Glutamatergic neuron (in vitro differentiated cells): ENCODE data around the gene ABCC8. TPM values are rescaled to one million over a fixed set of nuclear protein-coding genes. Genes with fewer than 3 reads are reported as not detected.

Experiments used
- DNase-seq: peaks from one replicate; pipeline ENCODE4 v3.0.0; 2022
- H3K27ac Mint-ChIP-seq: one replicate; pipeline ENCODE4 v1.8.0; 2020; ENCODE audit warnings: mild to moderate bottlenecking, mixed read lengths, inconsistent platforms; ENCODE audit not compliant: unreplicated experiment
- H3K27me3 Mint-ChIP-seq: one replicate; pipeline ENCODE4 v1.8.0; 2020; ENCODE audit warnings: mild to moderate bottlenecking, moderate library complexity, mixed read lengths, inconsistent platforms; ENCODE audit not compliant: unreplicated experiment
- H3K36me3 Mint-ChIP-seq: one replicate; pipeline ENCODE4 v1.8.0; 2020; ENCODE audit warnings: mild to moderate bottlenecking, mixed read lengths, inconsistent platforms; ENCODE audit not compliant: unreplicated experiment
- H3K4me1 Mint-ChIP-seq: one replicate; pipeline ENCODE4 v1.8.0; 2020; ENCODE audit warnings: mild to moderate bottlenecking, low read depth, mixed read lengths, inconsistent platforms; ENCODE audit not compliant: unreplicated experiment
- H3K4me3 Mint-ChIP-seq: one replicate; pipeline ENCODE4 v1.8.0; 2020; ENCODE audit warnings: mild to moderate bottlenecking, mixed read lengths, inconsistent platforms; ENCODE audit not compliant: unreplicated experiment
- H3K9me3 Mint-ChIP-seq: one replicate; pipeline ENCODE4 v1.8.0; 2020; ENCODE audit warnings: mild to moderate bottlenecking, moderate library complexity, mixed read lengths, inconsistent platforms; ENCODE audit not compliant: unreplicated experiment
- total RNA-seq: library from RNA; stranded (reverse); fragmentation: NEBNext Ultra II Directional; extraction: Animal tissue kit (Norgen Biotek cat#: 25700); gene quantifications from one replicate; pipeline ENCODE4 v1.2.1, GENCODE V29; 2021; ENCODE audit not compliant: unreplicated experiment
- TF ChIP-seq, protein P1 (sequence below): fragments of 200-600 bp; sonication (generic); IDR thresholded peaks from one replicate; pipeline ENCODE4 v1.5.0; 2021; ENCODE audit not compliant: partially characterized antibody, unreplicated experiment

Gene ABCC8
- total RNA-seq, 1 donor from 2014 or later: 5.7 TPM

DNA sequence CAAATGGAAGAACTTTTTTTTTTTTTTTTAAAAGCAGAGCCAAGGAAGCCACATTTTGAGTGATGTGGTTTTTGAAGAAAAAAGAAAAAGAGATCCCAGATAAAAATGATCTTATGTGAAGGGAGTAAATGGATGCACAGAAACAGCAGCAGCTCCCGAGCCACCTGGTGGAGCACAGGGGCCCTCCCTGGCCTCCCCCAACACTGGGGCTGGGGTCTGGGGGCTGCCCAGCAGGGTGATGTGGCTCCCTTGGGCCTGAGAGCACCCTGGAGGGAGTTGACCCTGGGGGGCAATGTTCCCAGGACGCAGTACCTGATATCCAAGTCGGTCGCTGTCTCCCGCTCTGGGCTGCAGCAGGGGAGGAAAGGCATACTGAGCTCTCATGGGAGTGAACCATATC lies 61.7 kb downstream of the ABCC8 start:
- Mint-ChIP-seq H3K4me3 (no peak overlapping the region), H3K36me3 (no peaks in the 10 kb centered on the region), H3K9me3 (peaks cover 3% of the 10 kb centered on the region), H3K27ac (no peak overlapping the region), H3K27me3 (peaks cover 3% of the 10 kb centered on the region), H3K4me1 (peaks cover 2% of the 10 kb centered on the region)
- TF ChIP-seq, protein P1, sequence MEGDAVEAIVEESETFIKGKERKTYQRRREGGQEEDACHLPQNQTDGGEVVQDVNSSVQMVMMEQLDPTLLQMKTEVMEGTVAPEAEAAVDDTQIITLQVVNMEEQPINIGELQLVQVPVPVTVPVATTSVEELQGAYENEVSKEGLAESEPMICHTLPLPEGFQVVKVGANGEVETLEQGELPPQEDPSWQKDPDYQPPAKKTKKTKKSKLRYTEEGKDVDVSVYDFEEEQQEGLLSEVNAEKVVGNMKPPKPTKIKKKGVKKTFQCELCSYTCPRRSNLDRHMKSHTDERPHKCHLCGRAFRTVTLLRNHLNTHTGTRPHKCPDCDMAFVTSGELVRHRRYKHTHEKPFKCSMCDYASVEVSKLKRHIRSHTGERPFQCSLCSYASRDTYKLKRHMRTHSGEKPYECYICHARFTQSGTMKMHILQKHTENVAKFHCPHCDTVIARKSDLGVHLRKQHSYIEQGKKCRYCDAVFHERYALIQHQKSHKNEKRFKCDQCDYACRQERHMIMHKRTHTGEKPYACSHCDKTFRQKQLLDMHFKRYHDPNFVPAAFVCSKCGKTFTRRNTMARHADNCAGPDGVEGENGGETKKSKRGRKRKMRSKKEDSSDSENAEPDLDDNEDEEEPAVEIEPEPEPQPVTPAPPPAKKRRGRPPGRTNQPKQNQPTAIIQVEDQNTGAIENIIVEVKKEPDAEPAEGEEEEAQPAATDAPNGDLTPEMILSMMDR: no peak
- DNase-seq: no peak

DNA sequence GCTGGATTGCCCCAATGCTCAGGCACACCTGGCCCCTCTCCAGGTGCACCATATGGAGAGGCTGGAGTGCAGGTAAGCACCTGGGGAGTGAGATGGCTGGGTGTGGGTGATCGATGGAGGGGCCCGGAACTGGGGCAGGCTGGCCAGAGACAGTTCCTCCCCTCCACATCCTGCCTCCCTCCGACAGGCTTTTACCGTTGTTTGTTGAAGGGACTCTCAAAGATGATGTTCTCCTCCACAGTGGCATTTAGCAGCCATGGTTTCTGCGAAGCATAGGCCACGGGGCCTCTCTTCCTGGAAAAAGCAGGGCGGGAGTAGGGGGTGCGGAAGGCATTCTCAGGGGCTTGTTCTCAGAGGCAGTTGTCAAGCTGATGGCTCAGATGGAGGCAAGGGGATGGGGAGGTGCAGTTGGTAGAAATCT lies 62.3 kb downstream of the ABCC8 start:
- H3K4me3 Mint-ChIP-seq: no peak overlapping the region
- H3K9me3 Mint-ChIP-seq: peaks cover 3% of the 10 kb centered on the region
- H3K27ac Mint-ChIP-seq: no peak overlapping the region
- H3K27me3 Mint-ChIP-seq: peaks cover 5% of the 10 kb centered on the region
- no peaks in the 10 kb centered on the region for H3K36me3 Mint-ChIP-seq
- H3K4me1 Mint-ChIP-seq: no peaks in the 10 kb centered on the region
- no peak for DNase-seq
- TF ChIP-seq, protein P1: no peak

DNA sequence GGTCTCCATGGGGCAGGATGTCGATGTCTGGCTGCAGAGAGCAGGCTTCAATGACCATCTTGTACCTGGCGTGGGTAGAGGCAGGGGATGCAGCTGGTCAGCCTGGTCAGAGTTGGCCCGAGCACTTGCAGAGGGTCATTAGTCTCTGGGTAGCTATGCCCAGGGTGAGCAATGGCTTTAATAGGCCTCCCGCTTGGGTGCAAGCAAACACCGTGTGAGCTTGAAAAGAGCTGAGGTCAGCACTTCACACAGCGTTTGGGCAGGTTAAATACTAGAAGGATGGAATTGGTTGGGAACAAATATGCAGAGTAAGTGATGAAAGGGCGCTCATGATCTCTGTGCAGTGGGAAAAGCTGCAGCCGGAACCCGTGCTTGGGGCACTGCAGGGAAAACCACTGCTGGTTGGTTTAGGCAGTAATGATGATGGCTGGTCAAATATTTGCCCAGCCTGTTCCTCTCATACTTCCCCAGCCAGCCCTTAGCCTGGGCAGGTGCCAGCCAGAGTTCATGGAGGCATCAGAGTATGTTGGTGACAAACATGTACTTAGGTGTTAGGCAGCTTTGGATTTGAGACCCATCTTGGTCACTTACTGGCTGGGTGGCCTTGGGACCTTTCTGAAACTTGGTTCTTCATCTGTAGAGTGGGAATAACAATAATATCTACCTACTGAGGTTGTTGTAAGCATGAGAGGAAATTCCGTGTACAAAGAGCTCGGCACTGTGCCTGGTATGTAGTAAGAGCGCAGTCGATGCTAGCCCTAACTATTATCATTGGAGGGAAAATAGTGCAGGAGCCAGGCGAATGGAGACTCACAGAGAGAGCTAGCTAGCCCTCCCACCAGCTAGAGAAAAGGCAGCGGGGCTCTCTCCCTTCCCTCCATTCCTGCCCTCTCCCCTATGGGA lies 63.0 kb downstream of the ABCC8 start:
- TF ChIP-seq, protein P1: no peak
- no peaks in the 10 kb centered on the region for H3K36me3 Mint-ChIP-seq
- peaks cover 3% of the 10 kb centered on the region for H3K9me3 Mint-ChIP-seq
- H3K4me1 Mint-ChIP-seq: no peaks in the 10 kb centered on the region
- no peak overlapping the region for H3K27ac Mint-ChIP-seq
- no peak for DNase-seq
- no peak overlapping the region for H3K4me3 Mint-ChIP-seq
- peaks cover 5% of the 10 kb centered on the region for H3K27me3 Mint-ChIP-seq

DNA sequence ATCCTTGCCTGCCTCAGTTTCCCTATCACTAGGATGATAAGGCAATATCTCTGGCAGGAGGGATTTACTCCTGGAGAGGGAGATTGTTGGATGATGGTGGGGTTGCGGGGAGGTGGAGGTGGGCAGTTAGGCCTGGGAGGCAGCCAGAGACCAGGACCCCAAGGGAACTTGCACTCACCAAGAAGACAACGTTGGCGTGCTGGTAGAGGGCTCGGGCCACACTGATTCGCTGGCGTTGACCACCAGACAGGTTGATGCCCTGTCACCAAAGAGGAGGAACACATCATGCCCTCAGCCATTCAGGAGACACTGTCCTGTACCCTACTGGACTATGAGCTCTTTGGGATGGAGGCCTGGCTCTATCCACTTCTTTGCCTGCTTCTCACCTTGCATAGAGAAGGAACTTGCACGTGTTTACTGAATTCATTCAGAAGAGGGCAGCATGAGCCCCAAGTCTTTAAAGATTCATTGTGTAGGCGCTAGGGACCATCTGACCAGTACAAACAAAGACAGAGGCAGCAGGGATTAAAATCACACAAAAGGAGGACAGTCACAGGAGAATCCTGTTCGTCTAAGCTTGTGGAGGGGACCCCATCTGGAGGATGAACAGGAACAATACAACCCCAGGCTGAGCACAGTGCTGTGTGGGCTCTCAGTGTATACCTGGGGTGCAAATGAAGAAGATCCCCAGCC lies 64.0 kb downstream of the ABCC8 start:
- Mint-ChIP-seq H3K27me3 (peaks cover 5% of the 10 kb centered on the region), H3K36me3 (no peaks in the 10 kb centered on the region), H3K9me3 (peaks cover 4% of the 10 kb centered on the region), H3K4me1 (no peaks in the 10 kb centered on the region), H3K4me3 (no peak overlapping the region), H3K27ac (peak overlapping the region; percentile 11)
- TF ChIP-seq, protein P1: no peak
- no peak for DNase-seq

DNA sequence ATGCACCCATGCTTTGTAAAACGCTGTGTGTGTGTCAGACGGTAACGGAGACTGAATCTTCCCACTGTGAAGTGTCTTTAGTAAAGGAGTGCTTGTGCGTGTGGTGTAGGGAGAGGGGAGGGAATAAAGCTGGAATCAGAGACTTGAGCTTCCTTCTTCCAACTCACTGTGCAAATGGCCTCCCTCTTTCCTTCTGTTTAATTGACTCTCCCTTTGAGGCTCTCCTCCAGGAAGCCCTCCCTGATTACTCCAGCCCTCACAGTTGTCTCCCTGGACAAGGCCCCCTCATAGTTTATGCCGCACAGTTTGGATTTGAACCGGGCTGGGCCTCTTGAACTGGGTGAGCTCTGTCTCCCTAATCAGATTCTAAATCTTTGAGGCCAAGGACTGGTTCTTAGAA lies 65.2 kb downstream of the ABCC8 start:
- no peak overlapping the region for H3K4me3 Mint-ChIP-seq
- H3K27ac Mint-ChIP-seq: no peak overlapping the region
- DNase-seq: no peak
- no peaks in the 10 kb centered on the region for H3K36me3 Mint-ChIP-seq
- peaks cover 5% of the 10 kb centered on the region for H3K27me3 Mint-ChIP-seq
- TF ChIP-seq, protein P1: no peak
- no peaks in the 10 kb centered on the region for H3K4me1 Mint-ChIP-seq
- peaks cover 5% of the 10 kb centered on the region for H3K9me3 Mint-ChIP-seq
